BLaER1 treated with 17β-estradiol and CSF1 and Interleukin-3, amounts not matched to agents 10 nM and 100 nM (cell line): ENCODE results near the gene PLSCR4.

ENCODE experiments used
- H3K27ac ChIP-seq, 11 experiments: shearing (Covaris generic); formaldehyde crosslinking; 2 replicates each; pipeline ENCODE4 v1.8.1; 2022
- H3K27me3 ChIP-seq, 11 experiments: shearing (Covaris generic); formaldehyde crosslinking; 2 replicates each; pipeline ENCODE4 v1.8.1; 2022
- H3K36me3 ChIP-seq, 11 experiments: shearing (Covaris generic); formaldehyde crosslinking; 2 replicates each; pipeline ENCODE4 v1.8.1; 2022
- H3K4me1 ChIP-seq, 10 experiments: shearing (Covaris generic); formaldehyde crosslinking; 2 replicates each; pipeline ENCODE4 v1.8.1; 2022
- H3K4me2 ChIP-seq, 11 experiments: shearing (Covaris generic); formaldehyde crosslinking; 2 replicates each; pipeline ENCODE4 v1.8.1; 2022
- H3K4me3 ChIP-seq, 10 experiments: shearing (Covaris generic); formaldehyde crosslinking; 2 replicates each; pipeline ENCODE4 v1.8.1; 2022
- H3K9ac ChIP-seq, 11 experiments: shearing (Covaris generic); formaldehyde crosslinking; 2 replicates each; pipeline ENCODE4 v1.8.1; 2022
- H3K9me3 ChIP-seq, 11 experiments: shearing (Covaris generic); formaldehyde crosslinking; replicated peaks in 1 of 11; 2 replicates each; pipeline ENCODE4 v1.8.1; 2022
- H4K20me1 ChIP-seq, 11 experiments: shearing (Covaris generic); formaldehyde crosslinking; 2 replicates each; pipeline ENCODE4 v1.8.1; 2022
- Cebpa-rat ChIP-seq, 11 experiments: shearing (Covaris generic); IDR thresholded peaks; 2 replicates each; pipeline ENCODE4 v1.8.1; 2022

PLSCR4 gene

GRCh38 chr3:146148468-146148931 lies 102.4 kb downstream of the PLSCR4 start:
- Histone ChIP-seq H3K36me3 (no peaks in the 10 kb centered on the region), H3K4me2 (peak overlapping the region in 2 of 11 experiments; percentile 3 to 44; a peak in 2 of 22 replicates), H3K27ac (peak overlapping the region in 2 of 11 experiments; percentile 22 to 36; a peak in 3 of 22 replicates)

GRCh38 chr3:146145642-146146041 lies 105.3 kb downstream of the PLSCR4 start:
- H3K4me2 ChIP-seq: no peak overlapping the region
- no peak overlapping the region for H3K9ac ChIP-seq
- H3K9me3 ChIP-seq: no peaks in the 10 kb centered on the region
- peaks cover 0 to 14% (median 0%) of the 10 kb centered on the region in 10 experiments; a peak in 2 of 20 replicates for H3K4me1 ChIP-seq
- no peaks in the 10 kb centered on the region for H4K20me1 ChIP-seq
- H3K27ac ChIP-seq: no peak overlapping the region
- no peak for TF ChIP-seq Cebpa-rat (IDR thresholded peaks at IDR 0.05)
- H3K4me3 ChIP-seq: no peak overlapping the region
- no peaks in the 10 kb centered on the region for H3K27me3 ChIP-seq
- no peaks in the 10 kb centered on the region for H3K36me3 ChIP-seq

More at GRCh38 chr3:146148468-146148931, 102.4 kb downstream of the PLSCR4 start:
- no peak overlapping the region for H3K4me3 ChIP-seq
- no peak for TF ChIP-seq Cebpa-rat (IDR thresholded peaks at IDR 0.05)
- H3K9me3 ChIP-seq: no peaks in the 10 kb centered on the region
- H4K20me1 ChIP-seq: no peaks in the 10 kb centered on the region
- no peak overlapping the region for H3K9ac ChIP-seq
- H3K4me1 ChIP-seq: peaks cover 0 to 14% (median 0%) of the 10 kb centered on the region in 10 experiments; a peak in 3 of 20 replicates
- H3K27me3 ChIP-seq: no peaks in the 10 kb centered on the region

- no peak overlapping the region for H3K4me3 ChIP-seq
- no peaks in the 10 kb centered on the region for H4K20me1 ChIP-seq
- H3K36me3 ChIP-seq: no peaks in the 10 kb centered on the region
- H3K4me1 ChIP-seq: 0 out of 20 replicates have a peak, but pooled peaks cover 0 to 1% (median 0%) of the 10 kb centered on the region in 10 experiments
- no peaks in the 10 kb centered on the region for H3K9me3 ChIP-seq
- no peaks in the 10 kb centered on the region for H3K27me3 ChIP-seq
- no peak overlapping the region for H3K27ac ChIP-seq
- no peak overlapping the region for H3K9ac ChIP-seq
- TF ChIP-seq Cebpa-rat (IDR thresholded peaks at IDR 0.05): no peak
- no peak overlapping the region for H3K4me2 ChIP-seq
Observed at GRCh38 chr3:146142757-146143156, 108.1 kb downstream of the PLSCR4 start.
